Activated T-cell treated with anti-CD3 and anti-CD28 coated beads for 48 hours (primary cell): ENCODE data around the gene LCE1A.

Experiments
- DNase-seq: peaks from one replicate; pipeline ENCODE4 v3.0.0-alpha.2; 2020; ENCODE audit warnings: low read depth

LCE1A gene, protein sequence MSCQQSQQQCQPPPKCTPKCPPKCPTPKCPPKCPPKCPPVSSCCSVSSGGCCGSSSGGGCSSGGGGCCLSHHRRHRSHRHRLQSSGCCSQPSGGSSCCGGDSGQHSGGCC

GRCh38 chr1:152827173-152827572 lies at the start of gene LCE1A:
Gene LCE1A, plus strand, starts transcription at chr1:152827473. Its CDS starts 0 bp downstream, at chr1:152827473.
- no peak for DNase-seq

DNA sequence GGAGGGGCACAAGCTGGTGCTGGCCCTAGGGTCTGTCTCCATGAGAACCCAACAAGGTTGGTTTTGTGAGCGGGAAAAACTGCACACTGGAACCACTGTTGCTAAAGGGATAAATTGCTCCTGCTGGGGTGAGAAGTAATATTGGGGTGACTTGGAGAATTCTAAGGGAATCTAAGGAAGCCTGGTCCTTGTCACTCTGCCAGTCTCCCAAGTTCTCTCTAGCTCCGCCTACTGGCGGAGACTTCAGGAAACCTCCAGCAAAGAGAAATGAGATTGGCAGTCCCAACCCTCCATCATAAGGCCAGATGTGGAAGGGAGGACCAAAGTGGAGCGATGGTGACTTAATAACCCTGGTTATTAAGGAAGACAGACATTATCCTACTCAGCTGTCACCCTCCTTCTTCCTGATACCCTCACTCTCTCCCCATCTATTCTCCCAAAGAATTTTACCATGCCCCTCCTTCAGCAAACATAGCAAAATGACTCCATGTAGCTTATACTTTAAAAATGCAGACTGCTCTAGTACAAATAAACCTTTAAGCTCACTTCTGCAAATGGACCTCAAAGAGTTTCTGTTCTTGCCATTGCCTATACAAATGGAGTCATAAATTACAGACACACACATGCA lies 49.6 kb upstream of the LCE1A start:
- DNase-seq = peak; percentile 4

DNA sequence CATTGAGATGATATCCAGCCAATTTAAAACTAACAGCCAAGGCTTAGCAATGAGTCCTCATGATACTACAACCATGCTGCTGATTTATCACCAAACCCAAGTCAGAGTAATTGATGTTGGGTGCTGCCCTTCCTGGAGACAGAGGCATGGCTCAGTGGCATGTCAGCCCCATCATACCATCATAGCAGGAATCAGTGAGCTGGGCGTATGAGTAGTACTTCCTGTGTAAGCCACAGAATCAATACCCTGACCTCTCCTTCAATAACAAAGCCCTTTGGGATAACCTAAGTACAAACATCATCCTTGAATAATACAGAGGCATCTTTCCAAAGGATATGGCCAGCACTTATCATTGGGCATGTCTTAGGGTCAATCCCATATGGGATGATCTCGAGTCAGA lies 44.2 kb upstream of the LCE1A start:
- DNase-seq = no peak

- no peak for DNase-seq
Observed at GRCh38 chr1:152786077-152786476, 41.2 kb upstream of the LCE1A start, which contains the start of gene LCE1E. Gene LCE1E, plus strand, starts transcription at chr1:152786257. Its CDS starts 1,043 bp downstream, at chr1:152787300.

- DNase-seq = no peak
Observed at GRCh38 chr1:152795686-152796085, 31.6 kb upstream of the LCE1A start.

- DNase-seq = no peak
Observed at GRCh38 chr1:152796421-152796820, 30.9 kb upstream of the LCE1A start, which contains the start of gene LCE1D. Gene LCE1D, plus strand, starts transcription at chr1:152796721. Its CDS starts 1,074 bp downstream, at chr1:152797795.

DNA sequence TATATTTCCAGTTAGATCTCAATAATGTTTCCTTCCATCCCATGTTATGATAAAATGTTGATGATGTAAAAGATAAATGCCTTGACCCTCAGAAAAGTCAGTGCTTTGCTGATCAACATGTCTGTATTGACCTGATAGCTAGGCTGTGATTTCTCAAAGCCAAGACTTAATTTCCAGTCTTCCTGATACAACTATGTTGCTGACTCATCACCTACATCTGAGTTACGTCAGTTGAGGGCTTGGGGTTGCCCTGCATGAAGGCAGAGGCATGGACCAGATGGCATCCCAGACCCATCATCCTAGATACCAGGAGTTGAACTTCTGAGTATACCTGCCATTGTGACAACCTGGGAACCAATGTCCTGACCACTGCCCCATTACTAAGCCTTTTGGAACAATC lies 25.9 kb upstream of the LCE1A start:
- no peak for DNase-seq

DNA sequence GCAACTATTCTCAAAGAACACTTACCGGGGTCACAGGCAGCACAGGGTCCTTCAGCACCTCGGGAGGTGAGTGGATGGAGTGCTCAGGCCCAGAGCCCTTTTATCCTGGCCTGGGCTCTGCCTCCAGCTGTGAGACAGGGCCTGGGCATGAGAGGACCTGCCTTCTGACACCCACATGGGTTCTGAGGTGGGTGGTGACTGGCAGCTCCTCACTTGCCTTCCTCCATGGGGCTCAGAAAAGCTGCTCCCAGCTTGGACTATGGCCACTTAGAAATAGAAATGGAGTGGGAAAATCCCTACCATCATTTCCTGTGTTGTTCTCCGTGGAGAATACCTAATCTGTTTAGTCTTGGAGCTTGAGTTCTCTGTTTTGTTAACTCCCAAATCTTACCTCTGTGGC lies 20.7 kb upstream of the LCE1A start, which contains the start of gene LCE1C:
TSS of gene LCE1C (minus strand) at position 76 of the 400 bp plus-strand sequence. CDS start 1,173 bp downstream, outside the sequence.
- no peak for DNase-seq

DNA sequence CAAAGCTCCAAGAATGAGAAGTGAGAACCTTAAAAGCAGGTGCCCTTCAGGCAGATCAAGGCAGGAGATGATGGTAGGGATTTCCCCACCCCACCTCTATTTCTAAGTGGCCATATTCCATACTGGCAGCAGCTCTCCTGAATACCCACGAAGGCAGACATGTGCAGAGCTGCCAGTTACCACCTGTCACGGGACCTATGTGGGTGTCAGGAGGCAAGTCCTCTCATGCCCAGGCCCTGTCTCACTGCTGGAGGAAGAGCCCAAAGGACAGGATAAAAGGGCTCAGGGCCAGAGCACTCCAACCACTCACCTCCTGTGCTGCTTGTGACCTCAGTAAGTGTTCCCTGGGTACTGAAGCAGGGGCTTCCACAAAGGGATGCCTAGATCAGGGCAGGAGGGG lies 16.2 kb upstream of the LCE1A start:
- DNase-seq = no peak

DNA sequence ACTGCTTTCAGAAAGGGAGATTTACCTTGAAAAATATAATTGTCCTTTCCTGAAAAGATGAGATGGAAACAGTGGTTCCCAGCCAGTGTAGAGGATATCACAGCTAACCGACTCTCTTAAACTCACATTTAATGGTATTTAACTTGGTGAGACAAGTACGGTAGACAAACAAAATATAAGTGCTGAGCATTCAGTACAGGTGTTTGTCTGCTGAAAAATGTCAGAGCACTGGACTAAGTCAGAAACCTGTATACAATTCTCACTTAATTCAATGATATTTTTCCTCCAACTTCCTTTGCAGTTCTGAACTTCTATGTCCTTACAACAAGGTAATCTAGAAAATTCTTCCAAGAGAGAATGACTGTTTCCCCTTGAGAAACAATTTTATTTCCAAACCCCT lies 15.6 kb upstream of the LCE1A start, which contains the start of gene LCE1B:
TSS of gene LCE1B (plus strand) at position 301 of the 400 bp plus-strand sequence. CDS start 476 bp downstream, outside the sequence.
- no peak for DNase-seq

DNA sequence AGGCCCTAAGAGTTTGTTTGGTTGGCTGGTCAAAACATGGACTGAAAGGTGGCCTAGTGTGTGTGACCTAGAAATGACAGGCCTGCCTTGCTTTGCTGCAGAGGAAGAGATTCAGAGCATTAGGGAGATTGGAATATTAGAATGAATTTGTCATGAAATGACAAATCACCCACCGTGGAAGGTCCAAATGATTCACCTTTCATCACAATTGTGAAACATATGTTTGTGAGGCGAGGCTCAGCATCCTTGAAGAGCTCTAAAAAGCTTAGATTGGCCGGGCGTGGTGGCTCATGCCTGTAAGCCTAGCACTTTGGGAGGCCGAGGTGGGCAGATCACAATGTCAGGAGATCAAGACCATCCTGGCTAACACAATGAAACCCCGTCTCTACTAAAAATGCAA lies 10.0 kb upstream of the LCE1A start:
- DNase-seq = no peak

- DNase-seq = no peak
Observed at GRCh38 chr1:152823294-152823693, 4.0 kb upstream of the LCE1A start.

DNA sequence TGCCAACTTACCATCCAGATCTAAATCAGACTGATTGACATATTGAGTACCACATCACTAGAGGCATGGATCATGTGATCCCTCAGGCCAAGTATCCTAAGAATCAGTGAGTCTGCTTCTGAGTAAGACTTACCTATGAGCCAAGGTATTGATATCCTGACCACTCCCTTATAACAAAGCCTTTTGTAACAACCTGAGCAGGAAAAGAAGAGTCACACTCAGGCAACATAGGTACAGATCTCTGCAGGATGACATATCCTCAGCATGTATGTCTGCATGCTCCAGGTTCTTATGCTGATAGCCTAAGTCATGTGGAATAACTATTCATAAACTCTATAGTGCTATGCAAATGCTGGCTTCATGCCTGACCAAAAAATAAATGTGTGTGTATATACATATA lies 2.3 kb upstream of the LCE1A start:
- DNase-seq = no peak

- DNase-seq = no peak
Observed at GRCh38 chr1:152836870-152837269, 9.6 kb downstream of the LCE1A start.

- no peak for DNase-seq
Observed at GRCh38 chr1:152842556-152842955, 15.3 kb downstream of the LCE1A start, which contains the start of gene LCE6A. Gene LCE6A, plus strand, starts transcription at chr1:152842856. Its CDS starts 665 bp downstream, at chr1:152843521.

DNA sequence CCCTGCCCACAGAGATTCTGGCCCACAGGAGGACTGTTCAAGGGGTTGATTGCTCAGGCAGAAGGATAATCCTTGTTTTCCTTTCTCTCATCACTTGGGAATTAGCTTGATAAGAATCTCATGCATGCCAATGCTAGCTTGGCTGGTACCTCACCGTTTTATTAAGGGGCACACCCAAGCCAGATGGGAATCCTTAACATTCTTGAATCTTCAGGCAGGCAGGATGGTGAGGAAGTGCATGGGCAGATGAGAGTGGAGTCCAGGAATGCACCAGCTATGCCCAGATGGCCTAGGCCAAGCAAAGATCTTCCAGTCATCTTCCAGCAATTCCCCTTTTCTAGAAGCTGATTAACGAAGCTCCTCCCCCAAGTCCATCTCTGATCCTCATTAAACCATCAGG lies 28.4 kb downstream of the LCE1A start:
- no peak for DNase-seq

GRCh38 chr1:152858062-152858461 lies 30.8 kb downstream of the LCE1A start:
- no peak for DNase-seq

DNA sequence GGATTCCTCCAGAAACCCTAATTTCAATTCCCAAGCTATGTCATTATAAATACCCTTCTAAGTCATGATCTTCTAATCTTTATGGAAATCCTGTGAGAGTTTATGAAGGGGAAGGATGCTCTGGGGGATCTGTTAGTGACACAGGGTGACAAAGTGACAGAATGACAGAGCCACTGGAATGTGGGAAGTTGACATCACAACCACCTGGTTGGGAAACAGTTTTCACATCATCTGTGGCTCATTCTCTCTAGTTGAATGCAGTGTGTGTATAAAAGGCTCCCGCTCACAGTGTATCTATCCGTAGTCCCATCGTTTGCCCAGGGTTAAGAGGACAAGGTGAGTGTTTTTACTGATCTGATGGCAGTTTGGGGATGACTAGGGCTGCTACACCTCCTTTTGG lies 32.4 kb downstream of the LCE1A start, which contains the start of gene LCE7A:
TSS of gene LCE7A (plus strand) at position 301 of the 400 bp plus-strand sequence. CDS start 702 bp downstream, outside the sequence.
- DNase-seq = no peak

GRCh38 chr1:152860129-152860528 lies 32.9 kb downstream of the LCE1A start:
- DNase-seq = no peak

GRCh38 chr1:152861374-152861773 lies 34.1 kb downstream of the LCE1A start:
- DNase-seq = no peak

GRCh38 chr1:152864443-152864842 lies 37.2 kb downstream of the LCE1A start:
- DNase-seq = no peak

- DNase-seq = no peak
Observed at GRCh38 chr1:152866321-152866720, 39.0 kb downstream of the LCE1A start.

DNA sequence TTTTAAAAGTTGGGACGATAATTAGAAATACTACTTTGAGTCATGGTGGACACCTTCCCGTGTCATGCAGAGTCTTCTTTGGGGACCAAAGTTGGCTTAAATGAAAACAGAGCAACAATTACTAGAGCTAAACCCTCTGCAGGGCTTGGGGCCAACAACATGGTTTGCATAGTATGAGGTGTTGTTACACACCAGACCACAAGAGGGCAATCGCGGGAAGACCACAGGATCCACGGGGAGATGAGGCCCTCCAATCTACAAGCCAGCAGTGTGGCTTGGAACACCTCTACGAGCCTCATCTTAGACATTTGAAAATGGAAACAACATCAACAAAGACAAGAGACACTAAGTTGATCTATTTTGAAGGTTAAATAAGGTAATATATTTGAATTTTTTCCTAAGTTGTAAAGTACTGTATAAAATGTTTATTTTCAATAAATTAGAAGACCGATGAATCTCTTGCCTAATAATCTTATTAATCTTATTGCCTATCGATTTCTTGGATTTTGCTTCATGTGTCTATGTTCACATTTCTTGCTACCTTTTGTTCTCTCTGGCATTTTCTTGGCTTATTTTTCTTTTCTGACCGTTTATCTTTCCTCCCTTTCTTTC lies 42.6 kb downstream of the LCE1A start:
- peak; percentile 39 for DNase-seq
